ENCODE data around the gene SPTBN5.

The SPTBN5 gene

GRCh38 chr15:41933771-41934170 lies 39.9 kb upstream of the SPTBN5 start:
- H3K27me3 ChIP-seq (ENCODE audit: low read depth, low read length), result no peaks in the 10 kb centered on the region
- H3K36me3 ChIP-seq (ENCODE audit: control insufficient read depth in 1 of 2, insufficient read depth in 2 of 2, low read length in 2 of 2), result no peaks in the 10 kb centered on the region
- no peak overlapping the region for H3K4me3 ChIP-seq (ENCODE audit: low read depth in 1 of 2, low read length in 2 of 2)
- no peaks in the 10 kb centered on the region for H3K9me3 ChIP-seq (ENCODE audit: control insufficient read depth in 1 of 2, low read length in 2 of 2)
- peak overlapping the region; percentile 37 for H3K27ac ChIP-seq (ENCODE audit: low read length)
- peaks cover 20 to 24% of the 10 kb centered on the region in 2 donors for H3K4me1 ChIP-seq (ENCODE audit: control insufficient read depth in 1 of 2, insufficient read depth in 2 of 2, low read length in 2 of 2)

- Histone ChIP-seq H3K36me3 (ENCODE audit: control insufficient read depth in 1 of 2, insufficient read depth in 2 of 2, low read length in 2 of 2) (no peaks in the 10 kb centered on the region), H3K4me1 (ENCODE audit: control insufficient read depth in 1 of 2, insufficient read depth in 2 of 2, low read length in 2 of 2) (peaks cover 24 to 29% of the 10 kb centered on the region in 2 donors), H3K27ac (ENCODE audit: low read length) (peak overlapping the region; percentile 37), H3K9me3 (ENCODE audit: control insufficient read depth in 1 of 2, low read length in 2 of 2) (no peaks in the 10 kb centered on the region), H3K4me3 (ENCODE audit: low read depth in 1 of 2, low read length in 2 of 2) (no peak overlapping the region), H3K27me3 (ENCODE audit: low read depth, low read length) (no peaks in the 10 kb centered on the region)
Measured at GRCh38 chr15:41933326-41933725, 39.5 kb upstream of the SPTBN5 start.

GRCh38 chr15:41932511-41933289 lies 38.8 kb upstream of the SPTBN5 start:
- Histone ChIP-seq H3K4me1 (ENCODE audit: control insufficient read depth in 1 of 2, insufficient read depth in 2 of 2, low read length in 2 of 2) (peaks cover 30 to 35% of the 10 kb centered on the region in 2 donors), H3K9me3 (ENCODE audit: control insufficient read depth in 1 of 2, low read length in 2 of 2) (no peaks in the 10 kb centered on the region), H3K27ac (ENCODE audit: low read length) (peak overlapping the region; percentile 37), H3K27me3 (ENCODE audit: low read depth, low read length) (no peaks in the 10 kb centered on the region), H3K36me3 (ENCODE audit: control insufficient read depth in 1 of 2, insufficient read depth in 2 of 2, low read length in 2 of 2) (no peaks in the 10 kb centered on the region), H3K4me3 (ENCODE audit: low read depth in 1 of 2, low read length in 2 of 2) (no peak overlapping the region)

GRCh38 chr15:41932101-41932500 lies 38.2 kb upstream of the SPTBN5 start:
- Histone ChIP-seq H3K9me3 (ENCODE audit: control insufficient read depth in 1 of 2, low read length in 2 of 2) (no peaks in the 10 kb centered on the region), H3K27me3 (ENCODE audit: low read depth, low read length) (no peaks in the 10 kb centered on the region), H3K4me1 (ENCODE audit: control insufficient read depth in 1 of 2, insufficient read depth in 2 of 2, low read length in 2 of 2) (peaks cover 31 to 40% of the 10 kb centered on the region in 2 donors), H3K4me3 (ENCODE audit: low read depth in 1 of 2, low read length in 2 of 2) (no peak overlapping the region), H3K27ac (ENCODE audit: low read length) (no peak overlapping the region), H3K36me3 (ENCODE audit: control insufficient read depth in 1 of 2, insufficient read depth in 2 of 2, low read length in 2 of 2) (no peaks in the 10 kb centered on the region)

- no peak overlapping the region for H3K27ac ChIP-seq (ENCODE audit: low read length)
Measured at GRCh38 chr15:41930867-41931222, 37.0 kb upstream of the SPTBN5 start.

GRCh38 chr15:41930221-41930866 lies 36.5 kb upstream of the SPTBN5 start:
- H3K27me3 ChIP-seq (ENCODE audit: low read depth, low read length), result no peaks in the 10 kb centered on the region
- H3K36me3 ChIP-seq (ENCODE audit: control insufficient read depth in 1 of 2, insufficient read depth in 2 of 2, low read length in 2 of 2), result no peaks in the 10 kb centered on the region
- peak overlapping the region; percentile 42 for H3K27ac ChIP-seq (ENCODE audit: low read length)
- H3K4me1 ChIP-seq (ENCODE audit: control insufficient read depth in 1 of 2, insufficient read depth in 2 of 2, low read length in 2 of 2), result peaks cover 34 to 40% of the 10 kb centered on the region in 2 donors
- no peak overlapping the region for H3K4me3 ChIP-seq (ENCODE audit: low read depth in 1 of 2, low read length in 2 of 2)
- no peaks in the 10 kb centered on the region for H3K9me3 ChIP-seq (ENCODE audit: control insufficient read depth in 1 of 2, low read length in 2 of 2)

More at GRCh38 chr15:41930867-41931222, 37.0 kb upstream of the SPTBN5 start:
- no peaks in the 10 kb centered on the region for H3K36me3 ChIP-seq (ENCODE audit: control insufficient read depth in 1 of 2, insufficient read depth in 2 of 2, low read length in 2 of 2)
- no peaks in the 10 kb centered on the region for H3K27me3 ChIP-seq (ENCODE audit: low read depth, low read length)
- no peak overlapping the region for H3K4me3 ChIP-seq (ENCODE audit: low read depth in 1 of 2, low read length in 2 of 2)
- peaks cover 34 to 40% of the 10 kb centered on the region in 2 donors for H3K4me1 ChIP-seq (ENCODE audit: control insufficient read depth in 1 of 2, insufficient read depth in 2 of 2, low read length in 2 of 2)
- no peaks in the 10 kb centered on the region for H3K9me3 ChIP-seq (ENCODE audit: control insufficient read depth in 1 of 2, low read length in 2 of 2)

GRCh38 chr15:41928637-41929620 lies 35.1 kb upstream of the SPTBN5 start:
- Histone ChIP-seq H3K9me3 (ENCODE audit: control insufficient read depth in 1 of 2, low read length in 2 of 2) (no peaks in the 10 kb centered on the region), H3K27ac (ENCODE audit: low read length) (peak overlapping the region; percentile 42), H3K36me3 (ENCODE audit: control insufficient read depth in 1 of 2, insufficient read depth in 2 of 2, low read length in 2 of 2) (no peaks in the 10 kb centered on the region), H3K4me1 (ENCODE audit: control insufficient read depth in 1 of 2, insufficient read depth in 2 of 2, low read length in 2 of 2) (peaks cover 34 to 40% of the 10 kb centered on the region in 2 donors), H3K27me3 (ENCODE audit: low read depth, low read length) (no peaks in the 10 kb centered on the region), H3K4me3 (ENCODE audit: low read depth in 1 of 2, low read length in 2 of 2) (no peak overlapping the region)

- no peaks in the 10 kb centered on the region for H3K9me3 ChIP-seq (ENCODE audit: control insufficient read depth in 1 of 2, low read length in 2 of 2)
- no peak overlapping the region for H3K4me3 ChIP-seq (ENCODE audit: low read depth in 1 of 2, low read length in 2 of 2)
- H3K4me1 ChIP-seq (ENCODE audit: control insufficient read depth in 1 of 2, insufficient read depth in 2 of 2, low read length in 2 of 2), result peaks cover 34 to 40% of the 10 kb centered on the region in 2 donors
- no peaks in the 10 kb centered on the region for H3K27me3 ChIP-seq (ENCODE audit: low read depth, low read length)
- no peaks in the 10 kb centered on the region for H3K36me3 ChIP-seq (ENCODE audit: control insufficient read depth in 1 of 2, insufficient read depth in 2 of 2, low read length in 2 of 2)
- H3K27ac ChIP-seq (ENCODE audit: low read length), result peak overlapping the region; percentile 16
Measured at GRCh38 chr15:41928100-41928499, 34.2 kb upstream of the SPTBN5 start.

- Histone ChIP-seq H3K4me1 (ENCODE audit: control insufficient read depth in 1 of 2, insufficient read depth in 2 of 2, low read length in 2 of 2) (peaks cover 34 to 40% of the 10 kb centered on the region in 2 donors), H3K36me3 (ENCODE audit: control insufficient read depth in 1 of 2, insufficient read depth in 2 of 2, low read length in 2 of 2) (no peaks in the 10 kb centered on the region), H3K27me3 (ENCODE audit: low read depth, low read length) (no peaks in the 10 kb centered on the region), H3K4me3 (ENCODE audit: low read depth in 1 of 2, low read length in 2 of 2) (no peak overlapping the region), H3K27ac (ENCODE audit: low read length) (peak overlapping the region; percentile 16), H3K9me3 (ENCODE audit: control insufficient read depth in 1 of 2, low read length in 2 of 2) (no peaks in the 10 kb centered on the region)
Measured at GRCh38 chr15:41927536-41927935, 33.7 kb upstream of the SPTBN5 start.

- H3K4me1 ChIP-seq (ENCODE audit: control insufficient read depth in 1 of 2, insufficient read depth in 2 of 2, low read length in 2 of 2), result peaks cover 34 to 46% of the 10 kb centered on the region in 2 donors
- H3K9me3 ChIP-seq (ENCODE audit: control insufficient read depth in 1 of 2, low read length in 2 of 2), result no peaks in the 10 kb centered on the region
- H3K27me3 ChIP-seq (ENCODE audit: low read depth, low read length), result no peaks in the 10 kb centered on the region
- no peaks in the 10 kb centered on the region for H3K36me3 ChIP-seq (ENCODE audit: control insufficient read depth in 1 of 2, insufficient read depth in 2 of 2, low read length in 2 of 2)
- H3K27ac ChIP-seq (ENCODE audit: low read length), result peak overlapping the region; percentile 40
- H3K4me3 ChIP-seq (ENCODE audit: low read depth in 1 of 2, low read length in 2 of 2), result no peak overlapping the region
Measured at GRCh38 chr15:41926185-41927056, 32.6 kb upstream of the SPTBN5 start.

Measured in muscle layer of duodenum (tissue), 2 donors.